GM18519 (cell line): ENCODE data around the gene ADARB2.
"Not testable (repeated sequence)": the region's sequence is repeated elsewhere in the genome, so short reads cannot be mapped to it uniquely, and the experiment has no call there.

Experiments used
- ATAC-seq: cut with Tn5 transposase; IDR thresholded peaks from one replicate; pipeline ENCODE4 v1.9.1; 2021; ENCODE audit warnings: mild to moderate bottlenecking, moderate library complexity; ENCODE audit not compliant: unreplicated experiment, low FRiP score

ADARB2 gene

GRCh38 chr10:1477578-1477977, 259.7 kb downstream of the ADARB2 start:
- no peak for ATAC-seq

GRCh38 chr10:1476455-1476803, 260.9 kb downstream of the ADARB2 start:
- ATAC-seq, result no peak

GRCh38 chr10:1475771-1476454, 261.4 kb downstream of the ADARB2 start:
- no peak for ATAC-seq

- ATAC-seq, result no peak
These were observed 262.2 kb downstream of the ADARB2 start for GRCh38 chr10:1475098-1475591.

GRCh38 chr10:1474376-1475097, 262.8 kb downstream of the ADARB2 start:
- ATAC-seq, result no peak

- no peak for ATAC-seq
These were observed 263.5 kb downstream of the ADARB2 start for GRCh38 chr10:1473874-1474273.

GRCh38 chr10:1472178-1472958, 265.0 kb downstream of the ADARB2 start:
- no peak for ATAC-seq

- ATAC-seq, result no peak
These were observed 268.5 kb downstream of the ADARB2 start for GRCh38 chr10:1468811-1469210.

- ATAC-seq, result no peak
These were observed 269.8 kb downstream of the ADARB2 start for GRCh38 chr10:1467334-1468076.

GRCh38 chr10:1465993-1466764, 271.1 kb downstream of the ADARB2 start:
- no peak for ATAC-seq

- no peak for ATAC-seq
These were observed 271.9 kb downstream of the ADARB2 start for GRCh38 chr10:1465418-1465911.

GRCh38 chr10:1464881-1465417, 272.4 kb downstream of the ADARB2 start:
- no peak for ATAC-seq

GRCh38 chr10:1463971-1464370, 273.4 kb downstream of the ADARB2 start:
- ATAC-seq, result not testable (repeated sequence)

- ATAC-seq, result no peak
These were observed 274.2 kb downstream of the ADARB2 start for GRCh38 chr10:1462994-1463633.

GRCh38 chr10:1462521-1462920, 274.8 kb downstream of the ADARB2 start:
- ATAC-seq, result no peak

GRCh38 chr10:1462032-1462431, 275.3 kb downstream of the ADARB2 start:
- ATAC-seq, result no peak

- ATAC-seq, result no peak
These were observed 276.3 kb downstream of the ADARB2 start for GRCh38 chr10:1461016-1461415.

GRCh38 chr10:1459664-1460063, 277.7 kb downstream of the ADARB2 start:
- not testable (repeated sequence) for ATAC-seq

- no peak for ATAC-seq
These were observed 282.4 kb downstream of the ADARB2 start for GRCh38 chr10:1454951-1455350.
